GM12801 (cell line): ENCODE measurements around the gene SYCP2L.

ENCODE experiments used
- TF ChIP-seq, protein P1 (sequence below): IDR thresholded peaks from one replicate; pipeline ENCODE4 v1.5.1; 2011; ENCODE audit warnings: control low read depth; ENCODE audit not compliant: insufficient read length; ENCODE audit errors: extremely low read depth

The SYCP2L gene

DNA sequence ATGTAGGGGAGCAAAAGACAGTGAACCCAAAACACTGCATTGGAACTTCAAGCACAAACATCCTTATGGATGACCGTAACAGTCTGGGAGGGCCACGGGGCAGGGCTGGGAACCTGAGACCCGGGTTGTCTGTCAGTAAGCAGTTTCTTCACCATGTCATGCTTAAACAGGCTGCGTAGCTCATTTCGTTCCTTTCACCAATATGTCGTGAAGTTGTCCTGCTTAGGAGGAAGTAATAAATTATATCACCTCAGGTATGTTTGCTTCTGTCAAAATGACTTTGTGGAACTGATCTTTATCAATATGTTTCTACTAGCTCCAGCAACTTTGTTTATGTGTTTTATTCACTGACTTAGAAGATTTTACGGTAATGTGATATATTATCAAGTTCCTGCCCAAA, 36.1 kb upstream of the SYCP2L start:
- TF ChIP-seq, protein P1, sequence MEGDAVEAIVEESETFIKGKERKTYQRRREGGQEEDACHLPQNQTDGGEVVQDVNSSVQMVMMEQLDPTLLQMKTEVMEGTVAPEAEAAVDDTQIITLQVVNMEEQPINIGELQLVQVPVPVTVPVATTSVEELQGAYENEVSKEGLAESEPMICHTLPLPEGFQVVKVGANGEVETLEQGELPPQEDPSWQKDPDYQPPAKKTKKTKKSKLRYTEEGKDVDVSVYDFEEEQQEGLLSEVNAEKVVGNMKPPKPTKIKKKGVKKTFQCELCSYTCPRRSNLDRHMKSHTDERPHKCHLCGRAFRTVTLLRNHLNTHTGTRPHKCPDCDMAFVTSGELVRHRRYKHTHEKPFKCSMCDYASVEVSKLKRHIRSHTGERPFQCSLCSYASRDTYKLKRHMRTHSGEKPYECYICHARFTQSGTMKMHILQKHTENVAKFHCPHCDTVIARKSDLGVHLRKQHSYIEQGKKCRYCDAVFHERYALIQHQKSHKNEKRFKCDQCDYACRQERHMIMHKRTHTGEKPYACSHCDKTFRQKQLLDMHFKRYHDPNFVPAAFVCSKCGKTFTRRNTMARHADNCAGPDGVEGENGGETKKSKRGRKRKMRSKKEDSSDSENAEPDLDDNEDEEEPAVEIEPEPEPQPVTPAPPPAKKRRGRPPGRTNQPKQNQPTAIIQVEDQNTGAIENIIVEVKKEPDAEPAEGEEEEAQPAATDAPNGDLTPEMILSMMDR = no peak

DNA sequence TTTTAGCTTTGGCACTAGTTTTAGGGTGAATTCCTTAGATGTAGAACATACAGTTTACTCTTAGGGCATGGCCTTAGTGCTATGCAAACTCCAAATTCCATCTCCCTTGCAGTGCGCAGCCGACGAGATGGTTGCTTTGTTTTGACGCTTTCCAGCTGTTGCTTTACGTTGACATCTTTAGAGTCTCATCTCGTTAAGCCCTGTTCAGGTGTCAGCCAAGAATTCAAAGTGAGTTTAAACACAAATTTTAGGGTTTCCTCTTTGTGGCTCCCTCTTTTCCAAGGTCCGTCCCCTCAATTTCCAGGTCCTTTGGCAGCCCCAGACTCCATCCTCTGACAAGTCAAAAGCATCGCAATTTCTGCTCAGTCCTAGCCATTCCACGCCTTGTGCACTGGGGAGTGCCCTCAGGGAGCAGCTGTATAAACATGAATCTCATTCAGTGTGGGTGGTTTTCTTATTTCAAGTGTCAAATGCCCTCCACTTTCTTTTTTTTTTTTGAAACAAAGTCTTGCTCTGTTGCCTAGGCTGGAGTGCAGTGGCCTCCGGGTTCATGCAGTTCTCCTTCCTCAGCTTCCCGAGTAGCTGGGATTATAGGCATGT, 34.4 kb upstream of the SYCP2L start:
- TF ChIP-seq, protein P1 = no peak

DNA sequence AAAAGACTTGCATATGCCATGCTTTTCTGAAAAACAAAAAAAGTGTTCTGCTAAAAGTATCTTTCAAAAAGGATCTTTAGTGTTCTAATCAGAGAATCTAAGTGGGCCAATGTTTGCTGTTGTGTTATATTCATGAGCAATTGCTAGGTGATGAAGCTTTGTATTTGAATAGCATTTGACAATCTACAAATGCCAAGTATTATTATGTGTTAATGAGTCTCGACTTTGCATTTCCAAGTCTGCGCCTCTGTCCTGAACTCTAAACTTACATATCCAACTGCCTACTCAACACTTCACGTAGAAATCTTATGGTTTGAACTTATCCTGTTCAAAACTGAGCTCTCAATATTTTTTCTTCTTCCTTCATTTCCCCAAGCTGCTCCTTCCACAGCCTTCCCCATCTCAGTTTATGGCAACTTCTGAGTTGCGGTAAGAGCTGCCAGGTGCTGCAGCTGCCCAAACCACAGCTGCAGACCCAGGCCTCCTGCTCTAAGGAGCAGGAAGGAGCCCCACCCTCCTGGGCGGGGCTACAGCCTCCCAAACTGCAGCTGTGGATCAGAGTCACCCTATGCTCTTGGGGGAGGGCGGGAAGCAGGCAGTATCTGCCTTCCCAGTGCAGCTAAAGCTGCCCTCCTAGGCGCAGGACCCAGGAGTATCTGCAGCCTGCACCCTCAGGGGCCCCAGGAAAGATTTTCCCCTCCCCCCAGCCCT, 31.8 kb upstream of the SYCP2L start:
- TF ChIP-seq, protein P1 = no peak

DNA sequence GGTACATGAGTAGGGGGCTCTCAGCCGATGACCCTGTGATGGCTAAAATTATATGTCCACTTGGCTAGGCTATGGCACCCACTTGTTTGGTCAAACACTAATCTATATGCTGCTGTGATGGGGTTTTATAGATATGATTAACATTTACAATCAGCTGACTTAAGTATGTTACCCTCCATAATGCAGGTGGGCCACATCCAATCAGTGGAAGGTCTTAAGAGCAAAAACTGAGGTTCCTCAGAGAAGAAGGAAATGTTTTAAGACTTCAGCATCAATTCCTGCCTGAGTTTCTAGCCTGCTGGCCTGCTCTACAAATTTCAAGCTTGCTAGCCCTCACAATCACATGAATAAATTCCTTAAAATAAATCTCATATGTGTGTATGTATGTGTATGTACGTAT, 29.6 kb upstream of the SYCP2L start:
- TF ChIP-seq, protein P1 = no peak

DNA sequence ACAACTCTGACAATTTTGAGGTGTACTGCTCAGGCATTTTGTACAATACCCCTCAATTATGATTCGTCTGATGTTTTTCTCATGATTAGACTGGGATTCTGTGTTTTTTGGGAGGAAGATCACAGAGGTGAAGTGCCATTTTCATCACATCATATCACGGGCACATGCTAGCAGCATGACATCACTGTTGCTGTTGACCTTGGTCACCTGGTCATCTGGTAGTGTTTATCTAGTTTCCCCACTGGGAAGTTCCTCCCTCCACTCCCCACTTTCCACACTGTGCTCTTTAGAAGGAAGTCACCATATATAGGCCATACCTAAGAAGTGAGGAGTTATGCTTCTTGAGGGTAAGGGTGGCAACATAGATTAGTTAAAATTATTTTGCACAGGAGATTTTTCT, 25.8 kb upstream of the SYCP2L start:
- TF ChIP-seq, protein P1 = no peak

DNA sequence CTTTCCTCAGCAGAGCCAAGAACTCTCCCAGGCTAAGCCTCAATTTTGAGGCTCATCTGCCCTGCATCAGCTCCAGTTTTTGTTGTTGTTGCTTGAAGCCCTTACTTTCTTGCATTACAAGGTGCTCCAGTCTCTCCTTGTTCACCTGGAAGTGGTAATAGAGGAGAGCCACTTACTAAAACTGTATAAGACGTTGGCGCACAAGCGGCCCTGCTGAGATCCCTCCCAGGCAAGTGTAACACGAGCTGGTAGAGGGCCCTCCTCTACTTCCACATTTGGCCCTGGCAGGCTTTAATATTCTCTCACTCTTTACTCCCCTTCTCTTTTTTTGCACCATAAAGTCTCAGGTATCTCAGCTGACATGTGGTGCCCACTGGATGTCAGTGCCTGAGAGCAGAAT, 24.5 kb upstream of the SYCP2L start:
- TF ChIP-seq, protein P1 = no peak

DNA sequence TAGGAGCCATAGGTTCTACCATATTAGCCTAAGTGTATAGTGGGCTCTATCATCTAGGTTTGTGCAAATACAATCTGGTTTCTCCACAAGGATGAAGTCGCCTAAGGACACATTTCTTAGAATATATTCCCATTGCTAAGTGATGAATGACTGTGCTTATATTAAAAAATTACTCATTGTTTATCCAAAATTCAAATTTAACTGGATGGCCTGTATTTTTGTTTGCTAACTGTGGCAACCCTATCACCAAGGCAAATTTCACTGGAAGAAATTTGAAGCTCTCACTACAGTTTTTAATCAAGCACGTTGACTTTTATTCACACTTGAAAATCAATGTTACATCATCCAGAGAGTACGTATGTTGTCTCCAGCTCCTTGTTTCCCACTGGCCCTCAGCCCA, 18.9 kb upstream of the SYCP2L start:
- TF ChIP-seq, protein P1 = no peak
